ENCODE data around the gene PTPRN2.

The PTPRN2 gene

DNA sequence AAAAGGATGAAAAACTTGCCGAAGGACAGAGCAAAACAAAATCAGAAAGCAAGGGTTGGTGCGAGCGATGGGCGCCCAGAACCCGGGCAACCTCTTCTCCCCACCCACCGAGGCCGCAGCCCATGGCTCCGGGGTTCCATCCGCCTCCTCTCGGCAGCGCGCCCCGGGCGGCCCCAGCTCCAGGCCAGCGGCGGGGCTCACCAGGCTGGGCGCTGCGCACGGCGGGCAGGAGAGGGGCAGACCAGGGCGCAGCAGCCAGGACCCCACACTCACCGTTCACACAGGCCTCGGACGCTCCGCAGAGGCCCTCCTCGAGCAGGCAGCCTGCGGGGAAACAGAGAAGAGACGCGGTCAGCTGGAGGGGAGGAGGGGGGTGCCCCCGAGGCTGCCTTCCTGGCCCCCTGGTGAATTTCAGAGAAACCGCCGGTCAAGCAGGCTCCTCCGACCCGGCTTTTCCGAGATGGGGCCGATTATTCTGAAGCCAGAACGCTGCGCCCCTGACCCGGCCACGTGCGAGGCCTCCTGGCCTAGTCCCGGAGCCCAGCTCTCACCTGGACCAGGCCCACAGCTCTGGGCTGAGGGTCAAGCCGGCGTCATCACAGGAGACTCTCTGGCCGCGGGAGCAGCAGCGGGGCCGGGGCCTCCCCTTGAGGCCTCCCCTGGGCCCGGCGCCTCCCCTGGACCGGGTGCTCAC lies 98.0 kb downstream of the PTPRN2 start:
- no peak for DNase-seq (ENCODE audit: low read depth)

DNA sequence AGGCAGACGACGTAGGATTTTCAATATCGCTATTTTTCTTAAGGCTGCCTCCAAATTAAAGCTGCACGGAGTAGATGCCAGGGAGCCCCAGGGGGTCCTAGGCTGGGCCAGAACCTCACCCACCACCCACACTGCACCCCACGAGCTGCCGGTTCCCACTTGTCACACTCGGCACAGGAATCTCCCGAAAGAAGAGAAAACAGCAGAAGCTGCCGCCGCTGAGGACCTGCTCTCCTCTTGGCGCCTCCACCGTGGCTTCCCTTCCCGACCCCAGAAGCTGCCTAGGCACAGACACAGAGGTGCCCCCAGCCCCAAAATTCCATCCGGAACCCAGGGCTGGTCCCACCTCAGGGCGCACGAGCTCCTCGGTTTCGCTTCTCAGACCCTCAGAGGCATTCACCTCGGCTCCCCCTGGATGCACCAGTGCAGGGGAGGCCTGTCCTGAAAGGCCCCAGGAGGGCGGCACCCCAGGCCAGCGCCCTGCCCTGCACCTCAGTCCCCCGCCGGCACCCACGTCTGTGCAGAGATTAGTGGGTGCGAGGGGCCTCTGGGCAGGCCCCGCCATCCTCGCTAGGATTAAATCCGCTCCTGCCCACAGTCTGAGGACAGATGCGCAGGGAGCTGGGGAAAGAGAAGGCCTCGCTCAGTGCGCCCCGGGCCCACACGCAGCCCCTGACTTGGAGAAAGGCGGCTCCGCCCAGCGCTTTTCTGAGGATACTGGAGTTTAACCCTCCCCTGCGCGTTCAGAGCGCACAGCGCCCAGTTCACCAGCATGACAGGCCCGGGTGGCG lies 99.2 kb downstream of the PTPRN2 start:
- no peak for DNase-seq (ENCODE audit: low read depth)

DNA sequence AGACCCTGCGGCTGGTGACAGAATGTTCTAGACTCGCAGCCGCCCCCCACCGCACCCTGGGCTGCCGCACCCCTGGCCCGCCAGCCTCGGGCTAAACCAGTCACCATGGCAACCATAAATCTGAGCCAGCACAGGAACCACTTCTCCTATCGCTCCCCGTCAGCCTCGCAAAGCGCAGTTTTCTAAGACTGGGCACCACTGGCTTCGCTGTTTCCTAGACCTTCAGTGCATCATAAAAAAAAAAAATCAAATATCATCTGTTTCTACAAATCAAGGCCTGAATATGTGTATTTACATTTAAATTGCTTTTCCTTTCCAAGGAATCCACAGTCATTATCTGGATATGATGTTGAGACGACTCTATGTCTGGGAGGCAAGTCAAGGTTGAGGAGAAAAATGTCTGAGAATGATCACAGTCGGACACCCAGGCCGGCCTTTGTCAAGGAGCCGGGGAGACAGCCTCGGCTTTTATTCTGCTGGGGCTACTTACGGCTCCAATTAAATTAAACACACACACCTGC lies 99.9 kb downstream of the PTPRN2 start:
- DNase-seq (ENCODE audit: low read depth), result no peak

DNA sequence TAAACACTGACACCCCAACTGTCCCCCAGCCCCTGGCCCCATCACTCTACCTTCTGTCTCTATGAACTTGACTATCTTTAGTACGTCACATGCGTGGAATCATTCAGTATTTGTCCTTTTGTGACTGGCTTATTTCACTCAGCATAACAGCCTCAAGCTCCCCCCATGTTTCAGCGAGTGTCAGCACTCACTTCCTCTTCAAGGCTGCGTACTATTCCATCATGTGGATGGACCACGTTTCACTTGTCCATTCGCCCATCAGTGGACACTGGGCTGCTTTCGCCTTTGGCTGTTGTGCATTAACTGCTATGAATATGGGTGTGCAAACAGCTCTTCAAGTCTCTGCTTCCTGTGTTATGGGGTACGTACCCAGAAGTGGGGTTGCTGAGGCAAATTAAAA lies 100.7 kb downstream of the PTPRN2 start:
- no peak for DNase-seq (ENCODE audit: low read depth)

DNA sequence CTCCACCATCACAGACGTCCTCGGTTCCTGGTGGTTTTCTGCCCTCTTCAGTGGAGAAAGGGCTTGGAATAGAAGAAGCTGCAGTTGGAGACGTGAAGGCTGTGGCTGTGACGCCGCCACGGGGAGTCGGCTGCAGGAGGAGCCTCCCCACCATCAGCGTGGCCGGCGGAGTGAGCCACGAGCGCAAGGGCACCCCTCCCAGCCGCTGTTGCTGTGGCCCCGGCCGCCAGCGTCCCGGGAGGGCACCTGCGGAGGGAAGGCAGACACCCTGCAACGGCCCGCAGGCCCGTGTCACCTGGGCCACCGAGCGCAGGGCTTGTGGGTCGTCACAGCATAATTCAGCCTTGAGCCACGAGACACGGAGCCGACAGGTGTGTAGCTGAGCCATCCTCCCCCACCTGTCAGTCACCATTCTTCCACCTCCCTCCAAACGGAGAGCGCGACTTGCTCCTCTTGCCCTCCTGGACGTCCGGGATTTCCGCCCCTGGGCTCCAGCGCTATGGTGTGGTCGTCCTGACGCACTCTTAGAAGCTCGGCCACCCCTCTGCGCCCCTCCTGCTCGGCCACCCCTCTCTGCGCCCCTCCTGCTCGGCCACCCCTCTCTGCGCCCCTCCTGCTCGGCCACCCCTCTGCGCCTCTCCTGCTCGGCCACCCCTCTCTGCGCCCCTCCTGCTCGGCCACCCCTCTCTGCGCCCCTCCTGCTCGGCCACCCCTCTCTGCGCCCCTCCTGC lies 102.7 kb downstream of the PTPRN2 start:
- no peak for DNase-seq (ENCODE audit: low read depth)

DNA sequence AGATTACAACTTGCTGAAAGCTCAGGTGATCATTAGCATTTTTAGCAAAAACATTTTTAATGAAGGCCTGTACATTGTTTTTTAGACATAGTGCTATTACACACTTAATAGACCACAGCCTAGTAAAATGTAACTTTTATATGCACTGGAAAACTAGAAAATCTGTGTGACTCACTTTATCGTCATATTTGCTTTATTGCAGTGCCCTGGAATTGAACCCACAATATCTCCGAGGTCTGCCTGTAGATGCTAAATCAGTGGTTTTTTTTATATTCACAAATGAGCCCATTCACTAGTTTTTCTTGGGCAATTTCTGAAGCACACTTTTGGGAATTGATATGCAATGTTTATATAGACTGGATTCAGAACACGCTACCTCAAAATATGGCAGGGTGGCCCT lies 105.1 kb downstream of the PTPRN2 start:
- DNase-seq (ENCODE audit: low read depth), result peak; percentile 0

DNA sequence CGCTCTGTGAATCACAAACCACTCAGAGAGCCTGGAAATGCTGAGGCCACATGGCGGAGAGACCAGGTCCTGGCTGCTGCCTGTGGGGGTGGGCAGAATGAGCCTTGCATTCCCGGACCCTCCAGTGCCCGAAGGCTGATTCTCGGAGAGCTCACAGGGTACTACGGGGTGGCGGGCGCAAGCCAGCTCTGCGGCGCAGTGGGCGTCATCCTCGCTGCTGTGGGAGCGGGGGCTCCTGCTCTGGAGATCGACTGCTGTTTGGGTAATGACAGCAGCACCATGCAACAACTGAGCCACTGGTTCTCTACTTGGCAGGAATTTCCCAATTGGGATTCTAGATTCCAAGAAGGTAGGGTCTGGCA lies 108.0 kb downstream of the PTPRN2 start:
- DNase-seq (ENCODE audit: low read depth), result no peak

DNA sequence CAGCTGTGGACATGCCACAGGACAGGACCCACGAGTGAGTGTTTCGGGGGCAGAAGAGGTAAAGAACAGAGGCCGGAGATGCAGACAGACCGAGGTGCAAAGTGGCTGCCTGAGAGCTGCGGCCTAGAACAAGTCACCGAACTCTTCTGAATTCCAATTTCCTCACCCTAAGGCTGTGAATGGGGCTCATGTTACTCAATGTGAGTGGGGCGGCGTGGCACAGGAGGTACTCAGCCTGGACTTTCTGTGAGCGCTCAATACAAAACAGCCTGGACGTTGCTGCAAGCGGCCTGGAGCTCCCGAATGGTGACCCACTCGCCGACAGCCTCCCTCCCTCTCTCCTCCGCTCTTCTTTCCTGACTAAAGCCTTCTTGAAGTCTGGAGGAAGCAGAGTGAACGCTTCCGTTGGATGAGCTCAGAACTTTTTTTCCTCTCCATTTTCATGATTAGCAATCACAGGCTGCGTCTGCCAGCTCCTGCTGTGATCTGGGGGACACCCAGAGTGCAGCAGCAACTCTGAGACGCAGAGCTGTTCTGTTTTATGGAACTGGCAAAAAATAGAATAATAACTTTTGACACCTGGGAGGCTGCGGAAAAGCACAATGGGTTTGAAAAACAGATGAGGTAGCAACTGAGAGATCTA lies 108.5 kb downstream of the PTPRN2 start:
- DNase-seq (ENCODE audit: low read depth), result no peak

DNA sequence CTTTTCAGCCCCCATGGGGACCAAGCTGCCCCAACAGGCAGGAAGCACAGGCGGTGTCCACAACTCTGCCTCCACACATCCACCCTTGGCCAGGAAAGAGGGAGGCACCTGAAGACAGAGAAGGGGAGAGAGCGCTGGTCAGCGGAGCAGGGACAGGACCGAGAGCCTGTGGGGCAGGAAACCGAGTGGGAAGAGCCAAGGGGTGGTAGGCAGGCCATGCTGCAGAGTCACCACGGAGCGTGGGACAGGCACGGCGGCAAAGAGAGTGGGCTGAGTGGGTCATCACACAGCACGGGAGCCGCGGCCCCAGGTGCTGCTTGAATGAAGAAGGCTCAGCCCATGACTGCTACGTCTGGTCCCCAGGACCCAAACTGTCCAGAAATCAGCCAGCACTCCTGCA lies 109.8 kb downstream of the PTPRN2 start:
- no peak for DNase-seq (ENCODE audit: low read depth)

DNA sequence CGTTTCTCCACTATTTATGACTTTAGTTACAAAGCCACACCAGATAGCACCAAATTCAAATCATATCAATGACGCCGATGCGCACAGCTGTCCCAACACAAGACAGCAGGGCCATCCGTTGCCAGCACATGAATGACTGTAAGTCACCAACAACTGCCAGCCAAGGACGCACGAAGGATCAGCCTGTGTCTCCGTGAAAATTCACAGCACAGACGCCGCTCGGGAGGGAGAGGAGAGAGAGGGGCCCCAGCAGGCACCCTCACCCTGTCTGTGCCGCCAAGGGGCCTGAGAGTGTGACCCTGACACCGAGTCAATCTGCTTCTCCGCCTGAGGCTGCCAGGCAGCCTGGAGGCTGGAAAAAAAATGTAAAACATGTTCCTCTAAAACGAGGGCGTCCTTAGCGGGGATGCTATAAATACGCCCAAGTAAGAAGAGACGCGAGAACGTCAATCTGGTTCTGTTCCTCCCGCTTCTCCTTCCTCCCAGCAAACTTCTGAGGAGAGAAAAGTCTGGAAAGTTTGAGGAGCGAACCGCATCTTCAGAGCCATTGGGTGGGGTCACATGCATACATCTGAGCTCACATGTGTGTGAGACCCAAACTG lies 111.2 kb downstream of the PTPRN2 start:
- no peak for DNase-seq (ENCODE audit: low read depth)

DNA sequence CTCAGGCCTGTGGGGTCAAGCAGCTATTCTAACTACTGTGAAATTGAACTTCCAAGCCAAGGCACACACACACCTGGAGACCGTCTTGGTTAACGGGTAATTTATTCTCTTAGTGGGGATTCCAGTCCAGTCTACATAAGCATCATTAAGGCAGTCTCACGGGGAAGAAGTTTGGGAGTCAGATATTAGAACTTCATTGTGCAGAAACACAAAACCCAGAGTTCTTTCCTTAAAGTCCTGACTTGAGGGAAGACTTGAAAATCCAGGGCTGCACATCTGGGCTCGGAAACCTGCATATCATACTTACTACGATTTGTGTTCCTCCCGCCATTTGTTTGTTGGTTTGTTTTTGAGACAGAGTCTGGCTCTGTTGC lies 112.0 kb downstream of the PTPRN2 start:
- no peak for DNase-seq (ENCODE audit: low read depth)

DNA sequence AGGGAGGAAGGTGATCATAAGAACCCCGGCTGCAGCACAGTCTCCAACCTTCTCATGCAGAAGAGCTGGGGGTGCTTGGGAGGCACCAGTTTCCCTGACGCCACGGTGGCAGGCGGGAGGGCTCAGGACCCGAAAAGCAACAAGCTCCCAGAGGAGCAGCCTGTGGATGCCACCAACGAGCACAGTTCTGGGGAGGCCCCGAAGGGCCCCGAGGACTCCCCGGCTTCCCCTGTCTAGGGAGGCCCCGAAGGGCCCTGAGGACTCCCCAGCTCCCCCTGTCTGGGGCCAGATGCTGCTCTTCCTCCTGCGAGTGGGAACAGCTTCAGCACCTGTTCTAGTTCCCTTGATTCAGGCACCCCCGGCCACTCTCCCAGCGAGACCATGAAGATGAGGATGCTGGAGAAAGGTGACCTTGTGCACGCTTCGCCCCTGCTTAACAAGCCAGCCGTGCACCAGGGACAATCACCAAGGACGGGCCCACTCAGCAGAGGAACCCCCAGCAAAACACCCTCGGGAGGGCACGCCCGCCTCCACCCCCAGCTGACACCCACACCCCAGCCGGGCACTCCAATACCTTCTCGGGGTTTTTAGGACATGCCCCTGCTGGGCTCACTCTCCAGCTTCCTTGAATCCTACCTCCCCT lies 112.5 kb downstream of the PTPRN2 start:
- DNase-seq (ENCODE audit: low read depth), result no peak

DNA sequence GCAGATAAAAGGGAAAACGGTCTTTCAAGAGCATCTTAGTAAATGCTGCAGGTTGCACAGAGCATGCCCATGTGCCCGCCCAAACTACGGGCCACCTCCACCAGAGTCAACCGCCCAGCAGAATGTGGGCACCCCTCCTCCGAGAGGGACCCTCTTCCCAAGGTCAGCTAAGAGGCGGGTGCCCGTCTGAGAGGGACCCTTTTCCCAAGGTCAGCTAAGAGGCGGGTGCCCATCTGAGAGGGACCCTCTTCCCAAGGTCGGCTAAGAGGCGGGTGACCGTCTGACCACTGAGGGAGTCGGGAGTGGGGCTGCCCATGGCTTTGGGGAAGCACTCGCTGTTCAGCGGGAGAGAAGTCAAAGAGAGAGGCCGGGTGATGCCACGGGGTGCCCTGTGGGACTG lies 113.1 kb downstream of the PTPRN2 start:
- no peak for DNase-seq (ENCODE audit: low read depth)

DNA sequence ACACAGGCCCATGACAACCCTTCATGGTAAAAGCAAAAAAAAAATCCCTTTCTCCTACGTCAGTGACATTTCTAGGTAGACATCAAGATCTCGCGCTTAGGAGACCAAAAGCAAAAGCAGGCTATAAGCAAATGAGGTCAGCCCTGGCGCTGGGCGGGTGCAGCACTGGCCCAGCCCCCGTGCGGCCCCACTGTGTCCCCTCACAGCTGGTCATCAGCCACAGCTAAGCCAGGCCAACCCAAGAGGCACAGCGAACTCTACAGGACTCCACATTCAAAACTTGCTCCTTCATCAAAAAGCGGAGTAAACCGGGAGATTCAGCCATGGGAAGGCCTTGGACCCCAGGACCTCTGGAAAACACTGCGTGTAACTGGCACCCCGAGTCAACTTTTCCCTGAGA lies 113.7 kb downstream of the PTPRN2 start:
- no peak for DNase-seq (ENCODE audit: low read depth)

DNA sequence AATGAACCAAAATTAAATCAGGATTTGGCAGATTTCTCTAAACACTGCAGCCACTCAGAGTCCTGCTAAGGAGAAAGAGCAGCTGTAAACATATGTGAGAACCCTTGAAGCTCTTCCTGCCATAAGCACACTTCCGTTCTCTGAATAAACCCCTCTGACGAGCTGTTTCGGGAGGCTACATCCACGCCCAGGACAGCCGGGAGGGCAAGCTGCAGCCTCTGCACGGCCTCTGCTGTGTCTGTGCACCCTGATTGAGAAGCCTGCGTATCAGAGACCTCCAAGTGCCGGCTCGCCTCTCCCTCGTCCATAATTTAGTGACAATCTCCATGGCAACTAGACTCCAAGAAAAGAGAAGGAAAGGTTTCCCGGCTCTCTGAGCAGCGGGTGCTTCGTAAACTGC lies 114.4 kb downstream of the PTPRN2 start:
- DNase-seq (ENCODE audit: low read depth), result no peak

DNA sequence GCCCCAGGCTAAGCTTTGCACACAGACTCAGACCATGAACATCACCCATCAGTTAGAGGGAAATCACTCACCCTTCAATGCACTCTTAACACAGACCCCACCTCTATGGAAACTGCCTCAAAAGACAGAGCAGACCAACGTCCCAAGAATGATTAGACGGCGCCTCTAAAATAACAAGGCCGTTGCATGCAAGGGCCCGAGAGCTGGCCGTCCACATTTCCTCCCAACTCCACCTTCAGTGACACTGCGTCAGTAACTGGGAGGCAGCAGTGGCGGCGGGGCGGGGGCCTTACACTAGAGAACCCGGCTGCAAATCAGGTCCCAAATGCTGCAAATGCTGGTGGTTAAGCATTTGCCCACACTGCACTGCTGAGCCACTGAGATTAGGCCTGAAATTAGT lies 115.0 kb downstream of the PTPRN2 start:
- no peak for DNase-seq (ENCODE audit: low read depth)

DNA sequence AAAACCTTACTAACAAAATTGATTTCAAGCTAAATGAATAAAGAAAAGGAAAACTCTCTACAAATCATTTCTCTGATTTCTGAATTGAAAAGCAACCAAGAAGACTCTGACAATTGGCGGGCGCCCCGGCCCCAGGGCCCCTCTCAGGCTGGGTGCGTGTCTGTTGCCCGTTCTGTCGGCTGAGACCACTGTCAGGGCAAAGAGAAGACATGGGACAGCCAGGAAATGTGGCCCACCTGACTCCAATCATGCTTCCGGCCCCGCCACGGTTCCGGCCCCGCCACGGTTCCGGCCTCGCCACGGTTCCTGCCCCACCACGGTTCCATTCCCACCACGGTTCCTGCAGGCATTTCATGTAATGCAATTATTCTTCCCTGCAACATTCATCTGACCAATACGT lies 115.9 kb downstream of the PTPRN2 start:
- DNase-seq (ENCODE audit: low read depth), result no peak

DNA sequence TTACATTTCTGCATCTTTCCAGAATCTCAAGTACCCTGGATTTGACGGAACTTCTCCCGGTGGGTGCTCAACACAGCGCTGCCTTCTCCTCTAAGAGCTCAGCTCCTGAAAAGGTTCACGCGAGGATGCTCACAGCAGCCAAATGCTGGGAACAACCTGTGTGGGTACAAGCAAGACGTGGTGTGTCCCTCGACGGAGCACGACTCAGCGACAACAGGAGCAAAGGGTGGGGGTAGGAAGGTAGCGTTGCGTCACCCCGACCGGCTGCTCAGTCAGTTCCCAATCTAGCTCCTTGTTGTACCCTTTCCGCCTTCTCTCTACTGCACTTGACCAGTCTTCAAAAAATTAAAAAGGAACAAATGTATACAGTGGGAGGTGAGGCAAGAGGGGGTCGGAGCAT lies 117.3 kb downstream of the PTPRN2 start:
- DNase-seq (ENCODE audit: low read depth), result no peak

DNA sequence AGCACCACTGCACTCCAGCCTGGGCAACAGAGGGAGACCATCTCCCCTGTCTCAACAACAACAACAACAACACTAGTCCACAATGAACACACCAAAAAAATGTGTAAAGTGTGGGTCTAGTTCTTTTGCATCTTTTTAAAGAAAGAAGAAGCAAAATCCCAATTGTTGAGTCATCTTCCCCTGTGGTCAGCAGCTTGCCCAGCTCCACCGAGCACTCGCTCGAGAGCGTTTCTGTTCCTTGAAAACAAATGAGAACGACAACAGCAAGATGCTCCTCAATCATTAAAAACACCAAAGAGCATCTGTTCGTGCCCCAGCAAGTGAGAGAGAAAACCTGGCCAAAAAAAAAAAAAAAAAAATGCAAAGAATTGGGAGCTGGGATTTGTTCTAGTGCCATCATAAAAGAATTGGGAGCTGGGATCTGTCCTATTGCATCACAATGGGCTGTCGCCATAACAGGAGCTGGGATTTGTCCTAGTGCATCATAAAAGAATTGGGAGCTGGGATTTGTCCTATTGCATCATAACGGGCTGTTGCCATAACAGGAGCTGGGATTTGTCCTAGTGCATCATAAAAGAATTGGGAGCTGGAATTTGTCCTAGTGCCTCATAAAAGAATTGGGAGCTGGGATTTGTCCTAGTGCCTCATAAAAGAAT lies 118.1 kb downstream of the PTPRN2 start:
- no peak for DNase-seq (ENCODE audit: low read depth)

DNA sequence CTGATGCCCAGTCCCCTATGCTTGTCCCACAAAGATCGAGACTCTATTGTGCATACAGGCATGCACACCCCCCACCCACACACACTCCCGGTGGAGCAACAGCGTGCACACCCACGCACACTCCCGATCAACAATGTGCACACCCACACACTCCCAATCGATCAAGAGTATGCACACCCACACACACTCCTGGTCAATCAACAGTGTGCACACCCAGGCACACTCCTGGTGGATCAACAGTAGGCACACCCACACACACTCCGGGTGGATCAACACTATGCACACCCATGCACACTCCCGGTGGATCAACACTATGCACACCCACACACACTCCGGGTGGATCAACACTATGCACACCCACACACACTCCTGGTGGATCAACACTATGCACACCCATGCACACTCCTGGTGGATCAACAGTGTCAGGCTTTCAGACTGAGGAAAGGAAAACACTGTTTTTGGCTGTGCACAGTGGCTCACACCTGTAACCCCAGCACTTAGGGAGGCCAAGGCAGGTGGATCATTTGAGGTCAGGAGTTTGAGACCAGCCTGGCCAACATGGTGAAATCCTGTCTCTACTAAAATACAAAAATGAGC lies 118.8 kb downstream of the PTPRN2 start:
- DNase-seq (ENCODE audit: low read depth), result no peak

DNA sequence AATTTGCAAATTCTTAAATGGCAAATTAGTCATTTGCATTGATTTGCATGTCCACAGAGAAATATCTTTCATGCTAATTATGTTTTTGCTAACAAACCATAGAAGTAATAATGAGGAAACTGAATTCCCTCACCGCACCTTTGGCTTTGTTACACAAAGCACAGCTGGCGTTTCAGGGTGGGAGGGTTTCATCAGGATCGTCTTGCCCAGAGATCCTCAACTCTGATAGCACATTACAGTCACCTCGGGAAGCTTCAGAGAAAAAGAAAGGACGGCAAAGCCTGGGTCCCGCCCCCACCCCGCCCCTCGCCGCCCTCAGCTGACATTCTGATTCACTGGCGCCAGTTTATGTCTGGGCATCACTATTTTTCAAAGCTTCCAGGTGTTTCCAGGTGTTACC lies 119.4 kb downstream of the PTPRN2 start:
- no peak for DNase-seq (ENCODE audit: low read depth)
